Bronchial epithelial cell (primary cell): ENCODE data around the gene DPP6. TPM values are rescaled to one million over a fixed set of nuclear protein-coding genes. Genes with fewer than 3 reads are reported as not detected.
A peak's percentile ranks its signal among the peaks of the same experiment; 100 is the strongest.

ENCODE experiments used
- DNase-seq: peaks from one replicate; pipeline ENCODE4 v3.0.0-alpha.2; 2010; ENCODE audit warnings: low read depth
- FAIRE-seq: peaks from 2 replicates; lab custom pipeline; 2011; peaks lifted over from hg19 to GRCh38; lab: Jason Lieb, UNC
- H3K27me3 ChIP-seq: 2 replicates; pipeline ENCODE4 v1.5.1; 2011; ENCODE audit warnings: low read length; ENCODE audit not compliant: control insufficient read depth, insufficient read depth
- H3K36me3 ChIP-seq: 2 replicates; pipeline ENCODE4 v1.5.1; 2011; ENCODE audit warnings: low read length; ENCODE audit not compliant: control insufficient read depth, insufficient read depth
- H3K4me3 ChIP-seq: 2 replicates; pipeline ENCODE4 v1.5.1; 2011; ENCODE audit warnings: mild to moderate bottlenecking, low read depth, low read length, control low read depth
- total RNA-seq: library from RNA; depleted of rRNA; stranded (reverse); fragments of >200 nt; gene quantifications from 2 replicates; pipeline ENCODE4 v1.2.1, GENCODE V29; 2014
- TF ChIP-seq, protein P1 (sequence below): IDR thresholded peaks from 2 replicates; pipeline ENCODE4 v1.5.1; 2011; ENCODE audit warnings: mild to moderate bottlenecking, moderate library complexity, low read length, control low read depth, inconsistent platforms; ENCODE audit not compliant: insufficient read depth, severe bottlenecking

The DPP6 gene
- total RNA-seq, 1 donor from 2014 or later: not detected

- Histone ChIP-seq H3K36me3 (no peaks in the 10 kb centered on the region), H3K27me3 (no peaks in the 10 kb centered on the region), H3K4me3 (no peak overlapping the region)
- peak; percentile 12 for DNase-seq
- TF ChIP-seq, protein P1, sequence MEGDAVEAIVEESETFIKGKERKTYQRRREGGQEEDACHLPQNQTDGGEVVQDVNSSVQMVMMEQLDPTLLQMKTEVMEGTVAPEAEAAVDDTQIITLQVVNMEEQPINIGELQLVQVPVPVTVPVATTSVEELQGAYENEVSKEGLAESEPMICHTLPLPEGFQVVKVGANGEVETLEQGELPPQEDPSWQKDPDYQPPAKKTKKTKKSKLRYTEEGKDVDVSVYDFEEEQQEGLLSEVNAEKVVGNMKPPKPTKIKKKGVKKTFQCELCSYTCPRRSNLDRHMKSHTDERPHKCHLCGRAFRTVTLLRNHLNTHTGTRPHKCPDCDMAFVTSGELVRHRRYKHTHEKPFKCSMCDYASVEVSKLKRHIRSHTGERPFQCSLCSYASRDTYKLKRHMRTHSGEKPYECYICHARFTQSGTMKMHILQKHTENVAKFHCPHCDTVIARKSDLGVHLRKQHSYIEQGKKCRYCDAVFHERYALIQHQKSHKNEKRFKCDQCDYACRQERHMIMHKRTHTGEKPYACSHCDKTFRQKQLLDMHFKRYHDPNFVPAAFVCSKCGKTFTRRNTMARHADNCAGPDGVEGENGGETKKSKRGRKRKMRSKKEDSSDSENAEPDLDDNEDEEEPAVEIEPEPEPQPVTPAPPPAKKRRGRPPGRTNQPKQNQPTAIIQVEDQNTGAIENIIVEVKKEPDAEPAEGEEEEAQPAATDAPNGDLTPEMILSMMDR: no peak
- FAIRE-seq: no peak
Observed at GRCh38 chr7:154409703-154410311, 357.6 kb downstream of the DPP6 start.

- no peaks in the 10 kb centered on the region for H3K27me3 ChIP-seq
- no peak for DNase-seq
- no peak for FAIRE-seq
- TF ChIP-seq, protein P1: no peak
- no peak overlapping the region for H3K4me3 ChIP-seq
- H3K36me3 ChIP-seq: no peaks in the 10 kb centered on the region
Observed at GRCh38 chr7:154412105-154412504, 359.9 kb downstream of the DPP6 start.

DNA sequence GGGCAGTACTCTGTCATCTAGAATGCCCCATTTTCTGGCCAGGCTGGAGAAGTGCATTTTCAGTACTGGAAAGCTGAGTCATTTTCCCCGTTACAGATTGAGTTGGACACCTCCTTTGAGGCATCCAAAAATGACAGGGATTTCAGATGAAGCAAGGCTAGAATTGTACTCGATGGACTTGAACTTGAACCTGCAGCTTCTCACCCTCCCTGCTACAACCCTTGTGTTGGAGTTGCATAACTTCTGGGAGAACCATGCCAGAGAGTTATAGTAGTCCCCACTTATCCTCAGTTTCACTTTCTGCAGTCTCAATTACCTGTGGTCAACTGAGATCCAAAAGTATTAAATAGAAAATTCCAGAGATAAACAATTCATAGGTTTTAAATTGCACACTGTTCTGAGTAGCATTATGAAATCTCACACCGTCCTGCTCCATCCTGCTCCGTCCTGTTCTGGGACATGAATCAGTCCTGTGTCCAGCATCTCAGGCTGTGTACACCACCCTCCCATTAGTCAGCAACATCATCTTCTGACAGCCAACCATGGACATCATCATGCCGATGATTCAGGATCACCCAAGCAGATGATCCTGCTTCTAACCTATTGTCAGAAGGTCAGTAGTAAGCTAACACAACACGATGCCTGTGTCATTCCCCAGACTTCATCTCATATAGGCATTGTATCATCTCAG, 363.7 kb downstream of the DPP6 start:
- TF ChIP-seq, protein P1: no peak
- peak; percentile 28 for FAIRE-seq
- Histone ChIP-seq H3K4me3 (no peak overlapping the region), H3K27me3 (no peaks in the 10 kb centered on the region), H3K36me3 (no peaks in the 10 kb centered on the region)
- DNase-seq: peak; percentile 11

GRCh38 chr7:154416714-154417113, 364.5 kb downstream of the DPP6 start:
- H3K4me3 ChIP-seq: no peak overlapping the region
- H3K36me3 ChIP-seq: no peaks in the 10 kb centered on the region
- no peak for DNase-seq
- TF ChIP-seq, protein P1: no peak
- H3K27me3 ChIP-seq: no peaks in the 10 kb centered on the region
- FAIRE-seq: no peak

DNA sequence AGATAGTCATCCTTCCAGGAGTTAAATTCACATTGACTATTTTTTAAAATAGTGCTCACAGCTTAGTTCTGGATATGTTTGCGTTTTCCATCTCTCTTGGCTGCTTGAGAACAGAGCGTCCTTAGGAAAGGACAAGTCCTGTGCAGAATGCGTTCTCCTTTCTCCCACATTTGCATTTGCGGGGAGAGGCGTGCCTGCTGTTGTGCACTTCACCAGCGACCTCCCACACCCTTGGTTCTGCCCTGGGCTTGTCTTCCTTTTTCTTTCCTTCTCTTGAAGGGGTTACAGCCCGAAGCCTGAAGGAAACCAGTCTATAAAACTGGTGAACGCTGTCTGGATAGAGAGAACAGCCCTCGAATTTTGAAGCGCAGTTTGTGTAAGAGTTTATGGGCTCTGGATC, 367.1 kb downstream of the DPP6 start:
- DNase-seq (no peak), FAIRE-seq (no peak)
- H3K36me3 ChIP-seq: no peaks in the 10 kb centered on the region
- no peaks in the 10 kb centered on the region for H3K27me3 ChIP-seq
- H3K4me3 ChIP-seq: no peak overlapping the region
- TF ChIP-seq, protein P1: no peak

GRCh38 chr7:154423231-154423630, 371.0 kb downstream of the DPP6 start:
- DNase-seq (no peak), FAIRE-seq (no peak)
- no peak overlapping the region for H3K4me3 ChIP-seq
- TF ChIP-seq, protein P1: no peak
- no peaks in the 10 kb centered on the region for H3K36me3 ChIP-seq
- H3K27me3 ChIP-seq: no peaks in the 10 kb centered on the region
